ENCODE data around the gene TTF1. TPM values are rescaled to one million over a fixed set of nuclear protein-coding genes. Genes with fewer than 3 reads are reported as not detected.

The TTF1 gene, protein sequence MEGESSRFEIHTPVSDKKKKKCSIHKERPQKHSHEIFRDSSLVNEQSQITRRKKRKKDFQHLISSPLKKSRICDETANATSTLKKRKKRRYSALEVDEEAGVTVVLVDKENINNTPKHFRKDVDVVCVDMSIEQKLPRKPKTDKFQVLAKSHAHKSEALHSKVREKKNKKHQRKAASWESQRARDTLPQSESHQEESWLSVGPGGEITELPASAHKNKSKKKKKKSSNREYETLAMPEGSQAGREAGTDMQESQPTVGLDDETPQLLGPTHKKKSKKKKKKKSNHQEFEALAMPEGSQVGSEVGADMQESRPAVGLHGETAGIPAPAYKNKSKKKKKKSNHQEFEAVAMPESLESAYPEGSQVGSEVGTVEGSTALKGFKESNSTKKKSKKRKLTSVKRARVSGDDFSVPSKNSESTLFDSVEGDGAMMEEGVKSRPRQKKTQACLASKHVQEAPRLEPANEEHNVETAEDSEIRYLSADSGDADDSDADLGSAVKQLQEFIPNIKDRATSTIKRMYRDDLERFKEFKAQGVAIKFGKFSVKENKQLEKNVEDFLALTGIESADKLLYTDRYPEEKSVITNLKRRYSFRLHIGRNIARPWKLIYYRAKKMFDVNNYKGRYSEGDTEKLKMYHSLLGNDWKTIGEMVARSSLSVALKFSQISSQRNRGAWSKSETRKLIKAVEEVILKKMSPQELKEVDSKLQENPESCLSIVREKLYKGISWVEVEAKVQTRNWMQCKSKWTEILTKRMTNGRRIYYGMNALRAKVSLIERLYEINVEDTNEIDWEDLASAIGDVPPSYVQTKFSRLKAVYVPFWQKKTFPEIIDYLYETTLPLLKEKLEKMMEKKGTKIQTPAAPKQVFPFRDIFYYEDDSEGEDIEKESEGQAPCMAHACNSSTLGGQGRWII
- 15.6 TPM for total RNA-seq

DNA sequence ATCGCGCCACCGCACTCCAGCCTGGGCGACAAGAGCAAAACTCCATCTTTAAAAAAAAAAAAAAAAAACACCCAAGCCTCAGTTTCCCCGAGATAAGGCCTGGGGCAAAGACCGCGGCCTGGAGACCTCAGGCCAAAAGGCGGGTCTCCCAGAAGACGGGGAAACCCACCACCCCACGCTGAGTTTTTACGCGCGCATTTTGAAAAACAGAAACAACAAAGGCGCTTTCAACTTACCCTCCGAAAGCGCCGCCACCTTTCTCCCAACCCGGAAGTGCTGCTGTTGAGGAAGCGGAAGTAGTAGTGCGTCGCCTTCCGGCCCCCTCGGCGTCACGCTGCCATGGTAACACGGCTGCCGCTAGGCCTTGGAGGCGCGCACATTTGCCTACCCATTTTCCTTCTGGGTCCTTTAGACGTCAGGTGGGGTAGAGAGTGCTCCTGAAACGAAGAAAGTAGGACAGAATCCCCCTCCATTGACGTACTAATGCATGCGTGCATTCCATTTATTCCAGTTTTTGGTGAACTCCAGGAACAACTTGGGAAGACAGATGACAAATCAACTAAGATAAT, at the start of gene TTF1:
TTF1 (minus strand) TSS at position 287 of the 569 bp plus-strand sequence. CDS start 4,019 bp downstream, outside the sequence.
- ATAC-seq = peak; percentile 97
- peak; percentile 95 for DNase-seq (ENCODE audit: low spot score)
- intact Hi-C loops (cut with DNase I) = no loop called here

DNA sequence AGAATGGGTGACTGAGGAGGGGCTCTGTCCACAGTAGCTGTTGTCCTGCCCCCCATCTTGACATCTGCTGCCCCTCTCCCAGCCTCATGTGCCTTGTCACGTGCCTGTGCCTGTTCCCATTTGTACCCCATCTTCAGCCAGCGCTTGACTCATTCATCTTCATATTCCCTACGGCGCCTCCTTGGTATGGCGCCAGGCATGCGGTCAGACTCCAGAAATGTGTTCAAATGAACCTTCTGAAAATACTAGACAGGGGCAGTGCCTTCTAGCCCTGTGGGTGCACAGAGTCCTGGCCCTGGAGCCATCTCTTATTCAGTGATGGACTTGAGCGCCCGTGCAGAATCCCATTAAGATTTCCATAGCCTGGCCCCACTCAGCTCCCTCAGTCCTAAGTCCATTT, 49.6 kb upstream of the TTF1 start:
- DNase-seq (ENCODE audit: low spot score) = no peak
- ATAC-seq = no peak
- intact Hi-C loops (cut with DNase I) = no loop called here

DNA sequence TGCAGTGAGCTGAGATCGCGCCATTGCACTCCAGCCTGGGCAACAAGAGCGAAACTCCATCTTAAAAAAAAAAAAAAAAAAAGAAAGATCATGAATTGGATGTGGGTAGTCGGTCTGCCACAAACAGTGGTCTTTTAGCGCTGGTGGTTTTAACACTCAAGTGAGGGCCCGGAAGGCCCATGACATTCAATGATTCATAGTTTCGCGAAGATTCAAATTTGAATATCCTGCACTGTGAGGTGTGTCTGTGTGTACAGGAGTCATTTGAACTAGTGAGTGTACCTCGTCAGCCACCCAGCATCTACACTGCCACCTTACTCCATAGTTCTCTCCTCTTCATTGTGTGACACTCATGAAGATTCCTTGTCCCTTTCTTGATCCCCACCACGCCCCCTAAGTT, 44.6 kb upstream of the TTF1 start:
- DNase-seq (ENCODE audit: low spot score) (no peak), ATAC-seq (no peak)
- intact Hi-C loops (cut with DNase I) = no loop called here

DNA sequence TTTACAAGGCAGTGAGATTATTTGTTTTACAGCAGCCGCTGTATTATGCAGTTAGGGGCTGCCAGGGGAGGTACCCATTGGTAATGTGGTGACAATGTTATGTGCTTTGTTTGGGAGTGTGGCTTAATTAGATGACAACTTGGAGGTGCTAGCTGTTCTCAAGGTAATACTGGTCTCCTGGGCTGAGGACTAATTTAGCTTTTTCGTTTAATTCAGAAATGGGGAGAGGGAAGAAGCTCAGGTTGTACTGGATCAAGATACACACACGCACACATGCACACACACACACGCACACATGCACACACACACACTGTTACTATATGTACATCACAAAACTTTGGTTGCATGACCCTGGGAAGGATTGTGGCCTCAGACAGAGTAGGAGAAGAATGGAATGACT, 41.3 kb upstream of the TTF1 start:
- intact Hi-C loops (cut with DNase I) = no loop called here
- ATAC-seq (no peak), DNase-seq (ENCODE audit: low spot score) (no peak)

DNA sequence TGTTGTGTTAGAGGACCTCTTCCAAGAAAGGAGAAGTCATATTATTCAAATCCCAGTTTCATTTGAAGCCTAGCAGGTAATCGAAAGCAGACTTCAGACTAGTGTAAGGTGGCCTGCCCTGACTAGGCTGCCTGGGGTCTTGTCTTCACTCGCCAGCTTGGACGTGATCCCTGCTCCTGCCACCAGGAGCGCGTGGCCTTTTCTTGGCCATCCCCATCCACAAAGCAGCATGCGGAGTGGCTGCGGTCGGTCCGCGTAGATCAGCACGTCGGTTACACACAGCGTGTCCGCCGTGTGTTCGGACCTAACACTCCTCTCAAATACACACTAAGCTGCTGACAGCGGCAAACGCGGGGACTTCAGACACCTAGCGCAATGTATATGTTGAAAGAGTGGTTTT, 40.7 kb upstream of the TTF1 start:
- no peak for DNase-seq (ENCODE audit: low spot score)
- intact Hi-C loops (cut with DNase I) = no loop called here

DNA sequence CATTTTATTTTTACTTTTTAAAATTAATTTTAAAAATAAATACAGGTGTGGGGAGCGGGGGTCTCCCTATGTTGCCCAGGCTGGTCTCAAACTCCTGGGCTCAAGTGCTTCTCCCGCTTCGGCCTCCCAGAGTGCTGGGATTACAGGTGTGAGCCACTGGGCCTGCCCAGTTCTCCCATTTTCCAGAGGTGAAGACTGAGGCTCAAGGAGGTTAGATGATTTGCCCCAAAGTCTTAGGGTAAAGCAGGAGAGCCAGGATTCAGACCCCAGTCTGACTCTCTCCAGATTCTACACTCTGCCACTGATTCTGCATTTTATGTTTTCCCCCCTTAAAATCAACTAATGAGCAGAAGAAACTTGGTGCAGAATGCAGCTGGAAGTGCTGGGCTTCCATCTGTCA, 40.2 kb upstream of the TTF1 start:
- intact Hi-C loops (cut with DNase I) = no loop called here
- ATAC-seq = no peak
- DNase-seq (ENCODE audit: low spot score) = no peak

More for the DNA sequence above, 40.7 kb upstream of the TTF1 start:
- ATAC-seq = no peak

DNA sequence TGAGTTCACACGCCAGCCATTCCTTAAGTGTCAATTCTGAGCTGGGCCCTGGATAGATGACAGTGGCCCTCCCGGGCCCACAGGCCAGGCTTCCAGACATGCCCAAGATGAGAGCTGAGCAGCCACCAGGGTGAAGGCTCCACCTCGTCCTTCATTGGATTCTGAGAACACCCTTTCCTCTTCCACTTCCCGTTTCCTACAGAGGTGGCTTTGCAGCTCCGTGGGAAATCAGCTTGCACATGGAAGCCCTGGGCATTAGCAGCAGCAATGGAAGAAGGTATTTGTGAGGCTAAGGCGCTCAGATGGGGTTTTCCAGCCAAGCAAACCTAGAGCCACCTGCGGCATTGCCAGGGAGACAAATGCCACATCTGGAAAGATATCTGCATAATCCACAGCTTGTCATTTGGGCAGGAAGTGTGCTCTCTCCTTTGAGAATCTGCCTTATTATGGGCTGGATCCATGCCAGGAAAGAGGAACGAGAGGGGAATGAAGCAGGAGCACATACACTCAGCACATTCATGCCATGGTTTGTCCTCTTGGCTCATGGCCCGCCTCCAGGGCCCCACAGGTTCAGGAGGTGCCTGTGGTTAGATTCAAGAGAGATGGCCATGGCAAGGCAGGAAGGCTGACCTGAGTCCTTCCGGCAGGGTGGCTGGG, 37.4 kb upstream of the TTF1 start:
- intact Hi-C loops (cut with DNase I) = no loop called here
- DNase-seq (ENCODE audit: low spot score) = no peak

DNA sequence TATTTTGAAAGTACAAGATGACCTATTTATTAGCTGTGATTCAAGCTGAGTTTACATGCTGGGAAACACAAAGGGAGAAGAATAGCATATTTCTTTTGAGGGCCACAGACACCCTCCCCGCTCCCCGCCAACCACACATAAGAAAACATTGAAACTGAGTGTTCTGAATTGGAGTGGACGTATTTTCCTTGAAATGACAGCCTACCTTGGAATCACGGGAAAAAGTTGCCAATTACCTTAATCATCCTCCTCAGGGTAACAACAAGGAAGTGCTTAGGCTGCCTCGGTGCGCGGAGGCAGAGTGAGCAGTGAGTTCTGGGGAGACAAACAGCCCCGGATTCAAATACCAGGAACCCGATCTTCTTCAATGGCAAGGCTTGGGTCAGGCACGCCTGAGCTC, 34.8 kb upstream of the TTF1 start:
- DNase-seq (ENCODE audit: low spot score) (no peak), ATAC-seq (no peak)
- intact Hi-C loops (cut with DNase I) = no loop called here

More for the DNA sequence above, 37.4 kb upstream of the TTF1 start:
- ATAC-seq = no peak

DNA sequence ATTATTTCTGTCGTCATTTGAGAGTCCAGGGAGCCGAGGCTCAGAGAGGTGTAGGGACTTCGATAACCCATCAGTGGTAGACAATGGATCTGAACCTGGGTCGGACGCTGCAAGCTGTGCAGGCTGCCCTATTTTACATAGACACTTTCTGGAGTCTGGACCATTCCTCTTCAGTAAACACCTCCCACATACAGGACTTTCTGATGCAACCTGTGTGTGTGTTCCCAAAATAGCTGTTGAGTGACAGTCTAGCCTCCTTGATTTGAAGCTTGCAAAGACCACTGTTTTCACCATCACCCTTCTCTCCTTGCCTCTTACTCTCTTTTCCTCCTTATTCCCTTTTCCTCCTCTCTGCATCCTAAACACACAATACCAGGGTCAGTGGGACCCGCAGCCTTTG, 34.1 kb upstream of the TTF1 start:
- ATAC-seq = no peak
- intact Hi-C loops (cut with DNase I) = no loop called here
- no peak for DNase-seq (ENCODE audit: low spot score)

DNA sequence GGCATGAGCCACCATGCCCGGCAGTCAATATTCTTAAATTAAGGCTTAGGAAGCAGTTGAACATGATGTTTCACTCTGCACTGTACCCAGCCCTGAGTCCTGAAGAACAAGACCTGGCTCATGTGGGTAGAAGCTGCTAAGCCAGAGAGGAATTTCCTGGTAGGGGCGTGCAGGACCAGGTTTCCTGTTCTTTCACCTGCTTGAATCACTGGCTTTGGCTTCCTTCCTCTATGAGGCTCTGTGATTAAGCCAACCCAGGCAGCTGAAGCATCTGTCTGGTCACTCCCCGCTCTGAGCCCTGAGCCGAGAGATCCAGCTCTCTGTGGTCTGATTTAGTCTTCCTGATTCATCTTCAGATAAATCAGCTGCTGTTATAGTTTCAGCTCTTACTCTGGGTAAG, 32.5 kb upstream of the TTF1 start:
- DNase-seq (ENCODE audit: low spot score) = no peak
- intact Hi-C loops (cut with DNase I) = no loop called here
- ATAC-seq = no peak

DNA sequence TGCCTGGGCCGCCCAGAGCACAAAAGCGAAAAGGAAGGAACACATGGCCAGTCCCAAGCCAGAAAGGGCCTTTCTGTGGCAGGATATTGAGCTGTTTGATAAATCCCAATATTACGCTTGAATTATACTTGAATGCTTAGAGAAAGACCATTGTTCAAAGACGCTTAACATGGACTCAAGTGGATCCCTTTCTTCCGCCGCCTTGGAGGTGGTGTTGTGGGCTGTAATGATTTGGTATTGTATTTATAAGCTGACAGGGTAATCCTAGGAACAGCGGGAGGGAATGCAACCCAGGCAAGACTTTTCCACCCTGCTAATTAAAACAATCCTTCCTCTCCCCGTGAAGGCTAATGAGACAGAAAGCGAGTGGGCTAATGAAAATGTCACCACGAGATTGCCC, 28.2 kb upstream of the TTF1 start:
- intact Hi-C loops (cut with DNase I) = no loop called here
- DNase-seq (ENCODE audit: low spot score) = no peak
- no peak for ATAC-seq

DNA sequence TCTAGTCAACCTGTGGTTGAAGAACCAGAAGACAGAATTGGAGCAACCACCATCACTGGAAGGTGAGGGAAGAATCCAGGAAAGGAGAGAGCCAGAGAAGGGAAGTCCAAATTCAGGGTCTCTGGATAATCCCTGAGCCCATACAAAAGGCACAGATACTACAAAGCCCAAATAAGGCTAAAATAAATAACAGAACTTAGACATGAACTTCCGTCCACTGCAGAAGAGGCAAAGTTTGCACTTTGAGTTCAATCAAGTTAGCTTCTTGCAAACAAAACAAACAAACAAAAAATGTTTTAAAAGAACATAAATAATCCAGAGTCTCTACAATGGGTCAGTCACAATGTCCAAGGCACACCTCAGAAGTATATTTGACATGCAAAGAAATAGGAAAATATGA, 24.4 kb upstream of the TTF1 start:
- no peak for DNase-seq (ENCODE audit: low spot score)
- no peak for ATAC-seq
- intact Hi-C loops (cut with DNase I) = no loop called here

DNA sequence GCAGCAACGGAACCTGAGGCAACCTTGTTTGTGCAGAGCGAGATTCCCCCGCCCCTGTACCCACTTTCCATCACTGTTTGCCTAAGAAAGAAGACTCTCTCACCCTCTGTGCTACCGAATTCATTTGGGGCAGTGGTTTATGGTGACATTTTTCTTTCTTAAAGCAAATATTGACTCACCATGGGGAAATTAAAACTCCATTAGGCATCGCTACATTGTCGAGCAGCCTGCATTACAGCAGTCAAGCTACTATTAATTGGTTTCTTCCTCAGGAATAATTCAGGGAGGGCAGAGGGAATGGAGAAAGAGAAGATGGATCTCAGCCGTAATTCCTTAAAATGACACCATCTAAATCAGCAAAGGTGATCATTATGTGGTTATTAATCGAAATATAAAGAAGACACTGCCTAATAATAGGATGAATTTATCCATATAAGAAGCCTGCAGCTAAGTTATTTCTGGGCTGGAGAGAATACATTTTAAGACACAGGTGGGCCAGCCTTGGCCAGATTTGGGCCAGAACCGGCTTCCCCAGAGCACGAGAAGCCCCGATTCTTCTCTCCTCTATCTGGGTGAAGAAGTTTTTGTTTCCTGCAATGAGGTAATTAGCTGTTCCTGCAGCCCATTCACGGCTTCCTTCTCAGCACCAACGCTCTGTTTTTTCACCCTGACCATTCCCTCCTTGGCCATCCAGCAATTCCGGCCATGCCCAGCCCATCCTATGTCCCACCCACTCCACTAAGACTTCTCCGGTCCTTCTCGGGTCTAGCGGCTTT, 20.2 kb upstream of the TTF1 start:
- intact Hi-C loops (cut with DNase I) = no loop called here
- ATAC-seq (no peak), DNase-seq (ENCODE audit: low spot score) (no peak)

DNA sequence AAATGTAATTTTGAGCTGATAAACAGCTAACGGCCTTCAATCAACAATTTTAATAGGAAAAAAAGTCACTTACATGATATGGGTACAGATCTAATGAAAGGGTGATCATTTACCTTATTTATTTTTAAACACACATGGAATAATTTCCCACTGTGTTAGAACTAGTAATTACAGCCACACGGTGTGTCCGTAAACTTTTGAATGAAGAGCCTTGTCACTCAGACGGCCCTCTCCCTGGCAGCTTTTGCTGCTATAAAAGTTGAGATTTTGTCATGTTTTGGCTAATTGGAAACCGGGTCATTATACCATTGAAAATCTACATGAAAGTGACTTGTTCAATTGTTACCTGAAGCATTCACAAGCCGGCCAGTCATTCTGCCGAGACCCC, 19.0 kb upstream of the TTF1 start:
- ATAC-seq = no peak
- intact Hi-C loops (cut with DNase I) = no loop called here

DNA sequence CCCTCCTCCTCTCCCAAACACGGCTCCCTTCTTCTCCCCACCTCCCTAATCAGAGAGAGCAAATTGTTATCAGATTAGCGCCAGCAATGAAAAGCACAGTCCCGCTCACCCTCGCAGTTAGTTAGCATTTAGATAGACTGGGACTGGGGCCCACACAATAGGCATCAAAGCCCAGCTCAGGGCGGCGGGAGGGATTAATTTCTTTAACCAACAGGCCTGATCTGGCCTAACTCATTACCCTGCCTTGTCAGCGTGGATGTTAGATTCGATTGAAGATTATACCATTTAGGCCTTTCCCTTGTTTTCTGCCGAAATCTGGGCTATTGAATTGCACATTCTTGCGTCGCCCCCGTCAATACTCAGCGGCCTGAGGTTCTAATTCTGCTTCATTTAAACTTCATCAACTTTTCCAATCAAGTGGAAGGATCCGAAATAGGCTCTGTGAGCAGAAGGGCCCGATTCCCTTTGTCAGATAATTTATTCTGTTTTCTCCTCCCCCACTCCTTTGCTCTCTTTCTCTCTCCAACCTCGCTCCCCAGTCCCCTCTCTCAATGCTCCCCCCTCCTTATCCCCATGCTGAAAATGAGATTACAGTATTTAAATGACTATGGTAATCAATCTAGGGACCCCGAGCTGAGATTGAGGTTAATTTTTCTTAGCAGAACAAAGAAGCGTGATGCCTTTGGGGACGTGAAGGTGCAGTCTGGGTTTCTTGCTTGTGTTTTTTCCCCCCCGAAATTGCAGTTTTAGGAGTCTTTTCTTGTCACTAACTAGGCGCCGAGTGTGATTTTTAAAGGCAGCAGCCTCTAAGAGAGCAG, 18.4 kb upstream of the TTF1 start:
- intact Hi-C loops (cut with DNase I) = no loop called here
- DNase-seq (ENCODE audit: low spot score) = no peak
- ATAC-seq = no peak

More for the DNA sequence above, 19.0 kb upstream of the TTF1 start:
- DNase-seq (ENCODE audit: low spot score) = no peak

DNA sequence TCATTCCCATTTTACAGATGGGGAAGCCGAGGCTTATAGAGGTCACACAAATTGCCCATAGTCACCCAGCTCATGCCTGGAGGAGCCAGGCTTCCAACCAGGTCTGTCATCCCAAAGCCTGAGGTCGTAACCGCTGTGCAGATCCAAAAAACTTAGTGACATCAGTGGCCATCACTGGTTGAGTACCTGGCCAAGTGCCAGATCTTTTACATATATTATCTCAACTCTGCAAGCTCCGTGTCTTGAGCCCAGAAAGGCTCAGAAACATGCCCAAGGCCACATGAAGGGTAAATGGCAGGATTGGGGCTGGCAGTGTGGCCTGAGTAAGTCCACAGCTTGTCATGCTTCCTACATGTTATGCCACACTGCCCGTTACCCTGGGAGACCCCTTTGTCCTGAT, 16.9 kb upstream of the TTF1 start:
- DNase-seq (ENCODE audit: low spot score) (no peak), ATAC-seq (no peak)
- intact Hi-C loops (cut with DNase I) = no loop called here

DNA sequence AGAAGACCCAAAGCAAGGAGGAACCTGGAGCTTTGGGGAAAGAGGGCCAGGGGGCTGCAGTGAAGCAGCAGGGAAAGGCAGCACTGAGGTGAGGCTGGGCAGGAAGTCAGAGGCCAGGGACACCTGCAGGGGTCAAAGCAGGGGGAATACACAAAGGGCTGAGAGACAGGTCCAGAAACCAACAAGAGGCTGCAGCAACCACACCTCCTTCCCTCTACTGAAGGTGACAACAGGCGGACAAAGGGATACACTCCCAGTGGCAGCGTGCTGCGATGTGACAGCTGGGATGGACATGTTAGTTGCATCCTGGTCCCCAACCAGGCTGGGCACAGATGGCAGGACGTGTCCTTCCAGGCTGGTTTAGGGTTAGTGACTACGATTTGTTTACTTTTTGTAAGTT, 15.9 kb upstream of the TTF1 start:
- DNase-seq (ENCODE audit: low spot score) = no peak
- no peak for ATAC-seq
- intact Hi-C loops (cut with DNase I) = no loop called here
